Gastroesophageal sphincter (tissue), 3 donors: Measurements from ENCODE around the gene PDE6D.

ENCODE experiments used
- CTCF ChIP-seq, 4 experiments: fragments of 200-600 bp in 2 of 4; fragments of 450-650 bp in 2 of 4; sonication (generic) in 1 of 4; IDR thresholded peaks; one replicate each; pipeline ENCODE4 v1.5.1; 2017 to 2019; ENCODE audit warnings: antibody characterized with exemption in 4 of 4, mild to moderate bottlenecking in 2 of 4, moderate library complexity in 2 of 4
- POLR2A ChIP-seq, 2 donors: fragments of 450-650 bp; IDR thresholded peaks; one replicate each; pipeline ENCODE4 v1.6.1; 2017; ENCODE audit warnings: antibody characterized with exemption in 2 of 2, mild to moderate bottlenecking in 2 of 2, moderate library complexity in 1 of 2

DNA sequence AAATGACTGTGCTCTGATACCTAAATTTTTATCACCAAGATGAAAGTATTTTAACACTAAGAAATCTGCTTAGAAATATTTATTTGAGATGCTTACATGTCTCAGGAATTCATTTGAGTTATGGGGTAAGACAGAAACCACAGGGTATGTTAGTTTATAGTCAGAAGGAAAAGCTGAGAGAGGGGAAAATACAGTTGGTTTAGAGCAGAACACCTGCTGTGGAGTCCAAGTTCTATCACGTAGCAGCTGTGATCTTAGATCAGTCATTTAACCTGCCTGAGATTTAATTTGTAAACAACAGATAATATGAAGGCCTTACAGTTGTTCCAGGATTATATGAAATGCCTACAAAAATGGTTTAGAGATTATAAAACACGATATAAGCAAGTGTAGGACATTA is 29.0 kb downstream of the PDE6D start:
- TF ChIP-seq CTCF (IDR thresholded peaks at IDR 0.05) (no peak), POLR2A (IDR thresholded peaks at IDR 0.05) (no peak)
